Lower leg skin (tissue), 4 donors: ENCODE data around the gene ZNF385B. TPM values are rescaled to one million over a fixed set of nuclear protein-coding genes. Genes with fewer than 3 reads are reported as not detected.

Experiments
- DNase-seq, 2 donors: peaks; one replicate each; pipeline ENCODE4 v3.0.0-alpha.2; 2019; ENCODE audit warnings: low spot score in 2 of 2
- H3K4me3 ChIP-seq: fragments of 200-600 bp; sonication (generic); 2 replicates; pipeline ENCODE4 v1.5.1; 2017; ENCODE audit warnings: mild to moderate bottlenecking, low read depth; ENCODE audit not compliant: poor library complexity, severe bottlenecking
- POLR2A ChIP-seq, 2 donors: fragments of 450-650 bp; IDR thresholded peaks; one replicate each; pipeline ENCODE4 v1.6.1; 2016 to 2017; ENCODE audit warnings: antibody characterized with exemption in 2 of 2, mild to moderate bottlenecking in 1 of 2, moderate library complexity in 1 of 2
- WGBS, 2 donors: methylation state at CpG; one replicate each; pipeline ENCODE4 v1.1.5; 2018; 5-methylcytosine and 5-hydroxymethylcytosine counted together
- intact Hi-C: fragments of 100-400 bp; cut with DNase I; formaldehyde crosslinking; loops from one replicate; pipeline ENCODE4 v1.15.0; 2023; ENCODE audit warnings: low total_unique reads
- total RNA-seq, 4 donors: library from RNA; depleted of rRNA; stranded (reverse); fragments of >200 nt; gene quantifications; one replicate each; pipeline ENCODE4 v1.1.0, GENCODE V29; 2016
- TF ChIP-seq, protein P1 (sequence below), 3 donors: fragments of 450-650 bp; IDR thresholded peaks; one replicate each; pipeline ENCODE4 v1.5.1; 2016; ENCODE audit warnings: antibody characterized with exemption in 3 of 3, mild to moderate bottlenecking in 3 of 3, moderate library complexity in 2 of 3

The ZNF385B gene
- total RNA-seq, 4 donors from 2014 or later = 0.97 to 1.4 TPM; not detected in 2

DNA sequence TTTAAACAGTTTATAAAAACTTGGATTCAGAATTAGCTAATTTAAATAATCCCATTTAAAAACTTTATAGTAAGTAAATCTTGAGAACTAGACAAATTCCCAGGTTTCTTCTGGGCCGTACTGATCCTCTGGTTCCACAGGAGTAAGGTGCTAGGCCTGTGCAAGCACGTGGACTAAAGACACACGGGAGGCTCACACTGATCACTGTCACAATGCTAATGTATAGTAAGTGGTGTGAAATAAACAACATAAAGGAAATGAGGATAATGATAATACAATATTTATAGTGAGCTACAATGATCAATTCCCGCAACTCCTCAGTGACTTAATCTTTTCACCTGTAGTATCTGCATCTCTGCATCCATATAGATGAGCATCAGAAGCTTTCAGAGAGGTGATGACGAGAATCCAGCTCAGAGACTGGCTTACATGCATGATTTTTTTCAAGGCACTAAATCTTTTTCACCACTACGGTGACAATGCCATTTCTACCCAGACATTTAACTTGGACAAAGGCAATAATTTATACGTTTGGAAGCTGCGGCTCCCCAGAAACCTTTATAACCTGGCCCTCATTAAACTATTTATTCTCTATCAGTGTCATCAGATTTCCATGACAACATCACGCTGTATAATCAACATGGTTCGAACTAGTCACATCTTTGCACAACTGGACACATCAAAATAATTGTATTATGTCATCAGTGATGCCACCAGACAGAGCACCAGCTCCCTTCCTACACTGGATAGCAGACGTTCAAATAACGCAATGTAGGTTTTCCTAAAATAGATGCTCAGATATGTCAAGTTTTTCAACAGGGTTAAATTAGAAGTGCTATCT lies 196.2 kb downstream of the ZNF385B start:
- intact Hi-C loops = no loop called here
- no peak for DNase-seq
- TF ChIP-seq, protein P1, sequence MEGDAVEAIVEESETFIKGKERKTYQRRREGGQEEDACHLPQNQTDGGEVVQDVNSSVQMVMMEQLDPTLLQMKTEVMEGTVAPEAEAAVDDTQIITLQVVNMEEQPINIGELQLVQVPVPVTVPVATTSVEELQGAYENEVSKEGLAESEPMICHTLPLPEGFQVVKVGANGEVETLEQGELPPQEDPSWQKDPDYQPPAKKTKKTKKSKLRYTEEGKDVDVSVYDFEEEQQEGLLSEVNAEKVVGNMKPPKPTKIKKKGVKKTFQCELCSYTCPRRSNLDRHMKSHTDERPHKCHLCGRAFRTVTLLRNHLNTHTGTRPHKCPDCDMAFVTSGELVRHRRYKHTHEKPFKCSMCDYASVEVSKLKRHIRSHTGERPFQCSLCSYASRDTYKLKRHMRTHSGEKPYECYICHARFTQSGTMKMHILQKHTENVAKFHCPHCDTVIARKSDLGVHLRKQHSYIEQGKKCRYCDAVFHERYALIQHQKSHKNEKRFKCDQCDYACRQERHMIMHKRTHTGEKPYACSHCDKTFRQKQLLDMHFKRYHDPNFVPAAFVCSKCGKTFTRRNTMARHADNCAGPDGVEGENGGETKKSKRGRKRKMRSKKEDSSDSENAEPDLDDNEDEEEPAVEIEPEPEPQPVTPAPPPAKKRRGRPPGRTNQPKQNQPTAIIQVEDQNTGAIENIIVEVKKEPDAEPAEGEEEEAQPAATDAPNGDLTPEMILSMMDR (IDR thresholded peaks at IDR 0.05) = no peak
- TF ChIP-seq POLR2A (IDR thresholded peaks at IDR 0.05) = no peak
- 84 to 87% methylated on average over 12 of the region's 12 CpGs for WGBS, 2 donors
- no peak overlapping the region for H3K4me3 ChIP-seq

DNA sequence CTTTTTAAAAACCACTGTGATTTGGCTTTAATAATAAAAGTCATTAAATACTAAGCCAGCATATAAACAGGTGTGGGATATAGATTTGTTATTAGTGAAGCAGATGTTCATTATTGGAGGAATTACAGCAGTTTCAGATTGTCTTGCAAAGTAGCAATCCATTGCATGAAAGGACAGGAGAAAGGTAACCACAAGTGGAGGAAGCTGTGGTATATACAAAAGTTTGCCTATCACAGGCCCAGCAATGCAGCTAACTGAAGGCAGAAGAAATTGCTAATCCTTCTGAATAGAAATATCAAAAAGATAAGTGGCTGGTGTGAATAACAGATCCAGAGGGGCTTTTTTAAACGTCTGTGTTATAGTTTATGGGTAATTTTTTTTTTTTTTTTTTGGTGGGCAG lies 199.4 kb downstream of the ZNF385B start:
- intact Hi-C loops = no loop called here
- H3K4me3 ChIP-seq = no peak overlapping the region
- no peak for DNase-seq
- 71 to 83% methylated on average over 1 of the region's 1 CpG for WGBS, 2 donors
- TF ChIP-seq POLR2A (IDR thresholded peaks at IDR 0.05) = no peak
- TF ChIP-seq, protein P1 (IDR thresholded peaks at IDR 0.05) = no peak

DNA sequence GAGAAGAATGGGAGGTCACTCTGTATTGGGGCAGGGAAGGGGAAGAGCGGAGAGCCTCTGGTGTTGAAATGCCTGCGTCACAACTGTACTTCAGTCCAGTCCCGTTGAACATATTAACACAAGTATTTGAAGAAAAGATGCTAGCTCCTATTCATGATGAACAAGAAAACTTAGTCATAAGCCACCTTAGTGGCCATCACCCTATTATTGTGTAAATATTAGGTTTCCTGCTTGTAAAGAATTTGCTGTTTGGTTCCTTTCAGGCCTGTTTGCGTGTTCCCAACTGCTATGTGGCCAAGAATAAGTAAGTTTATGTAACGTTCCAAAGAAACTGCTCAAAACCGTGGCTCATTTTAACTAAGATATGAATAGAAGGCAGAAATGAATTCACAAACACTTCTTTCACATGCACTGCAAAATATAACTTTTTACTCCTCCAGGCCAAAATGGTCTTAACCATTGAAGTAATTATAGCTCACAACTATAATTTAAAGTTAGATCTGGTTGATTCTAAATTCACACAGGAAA lies 204.3 kb downstream of the ZNF385B start:
- intact Hi-C loops = no loop called here
- no peak overlapping the region for H3K4me3 ChIP-seq
- TF ChIP-seq POLR2A (IDR thresholded peaks at IDR 0.05) = no peak
- TF ChIP-seq, protein P1 (IDR thresholded peaks at IDR 0.05) = no peak
- no peak for DNase-seq
- WGBS, 2 donors = 85 to 91% methylated on average over 6 of the region's 6 CpGs

DNA sequence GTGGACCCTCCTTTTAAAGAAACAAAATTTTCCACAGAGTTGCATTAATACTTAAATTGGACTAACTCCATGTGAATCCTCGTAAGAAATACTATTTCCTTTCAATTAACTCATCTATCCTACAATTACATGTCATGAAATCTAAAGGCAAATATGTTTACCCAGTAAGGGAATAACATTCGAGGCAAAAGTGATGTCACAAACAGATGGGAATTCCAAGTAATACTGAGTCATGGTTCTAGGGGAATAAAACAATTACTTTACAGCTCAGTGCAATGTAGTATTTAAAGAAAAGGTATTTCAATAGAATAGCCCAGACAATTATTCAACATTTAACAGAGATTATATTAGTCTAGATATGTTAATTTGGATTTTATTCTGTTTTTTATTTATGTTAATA lies 205.8 kb downstream of the ZNF385B start:
- TF ChIP-seq POLR2A (IDR thresholded peaks at IDR 0.05) = no peak
- TF ChIP-seq, protein P1 (IDR thresholded peaks at IDR 0.05) = no peak
- WGBS, 2 donors = 21 to 46% methylated on average over 2 of the region's 2 CpGs
- intact Hi-C loops = no loop called here
- no peak overlapping the region for H3K4me3 ChIP-seq
- no peak for DNase-seq

DNA sequence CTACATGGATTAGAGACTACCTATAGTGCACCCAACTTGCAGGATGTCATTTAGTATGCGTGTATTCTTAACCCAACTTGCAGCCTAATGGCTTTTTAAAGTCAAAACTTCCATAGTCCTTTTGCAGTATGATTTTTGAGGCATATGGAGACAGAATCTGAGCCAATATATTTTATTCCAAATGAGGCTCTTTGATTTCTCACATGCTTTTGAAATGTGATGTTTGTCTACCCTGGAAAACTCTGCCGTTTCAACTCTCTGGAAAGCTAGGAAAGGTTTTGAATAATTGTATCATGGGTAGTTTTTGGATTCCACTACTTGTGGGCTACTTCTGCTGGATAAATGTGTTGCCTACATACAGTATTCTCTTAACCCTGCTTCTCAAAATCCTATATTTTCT lies 206.6 kb downstream of the ZNF385B start:
- H3K4me3 ChIP-seq = no peak overlapping the region
- intact Hi-C loops = no loop called here
- no peak for DNase-seq
- TF ChIP-seq POLR2A (IDR thresholded peaks at IDR 0.05) = no peak
- TF ChIP-seq, protein P1 (IDR thresholded peaks at IDR 0.05) = no peak
- WGBS, 2 donors = 83 to 86% methylated on average over 2 of the region's 2 CpGs
